GM21576 (cell line): ENCODE results near the gene LCE1D.

Source experiments
- ATAC-seq: cut with Tn5 transposase; IDR thresholded peaks from one replicate; pipeline ENCODE4 v1.9.1; 2021; ENCODE audit warnings: mild to moderate bottlenecking, moderate library complexity; ENCODE audit not compliant: unreplicated experiment

Gene LCE1D

GRCh38 chr1:152796421-152796820, at the start of gene LCE1D:
TSS of gene LCE1D (plus strand) at chr1:152796721. CDS start at chr1:152797795, 1,074 bp downstream.
- ATAC-seq: no peak

GRCh38 chr1:152747831-152748230, 48.7 kb upstream of the LCE1D start:
- ATAC-seq: no peak

GRCh38 chr1:152752225-152752624, 44.3 kb upstream of the LCE1D start:
- no peak for ATAC-seq

GRCh38 chr1:152753586-152753985, 42.9 kb upstream of the LCE1D start:
- no peak for ATAC-seq

GRCh38 chr1:152756872-152757271, 39.6 kb upstream of the LCE1D start:
- ATAC-seq: no peak

- no peak for ATAC-seq
Observed at GRCh38 chr1:152757747-152758146, 38.8 kb upstream of the LCE1D start, which contains the start of gene KPRP. TSS of gene KPRP (plus strand) at chr1:152758025. CDS start at chr1:152759589, 1,564 bp downstream.

- ATAC-seq: no peak
Observed at GRCh38 chr1:152758636-152759035, 37.9 kb upstream of the LCE1D start.

GRCh38 chr1:152759453-152760173, 36.9 kb upstream of the LCE1D start:
- ATAC-seq: no peak

- ATAC-seq: no peak
Observed at GRCh38 chr1:152760551-152761190, 35.9 kb upstream of the LCE1D start.

- no peak for ATAC-seq
Observed at GRCh38 chr1:152761609-152762213, 34.8 kb upstream of the LCE1D start.

- no peak for ATAC-seq
Observed at GRCh38 chr1:152768847-152769533, 27.5 kb upstream of the LCE1D start.

- no peak for ATAC-seq
Observed at GRCh38 chr1:152770411-152770810, 26.1 kb upstream of the LCE1D start.

- no peak for ATAC-seq
Observed at GRCh38 chr1:152774875-152775274, 21.6 kb upstream of the LCE1D start, which contains the start of gene LCE1F. TSS of gene LCE1F (plus strand) at chr1:152775140. CDS start at chr1:152776372, 1,232 bp downstream.

GRCh38 chr1:152776361-152776760, 20.2 kb upstream of the LCE1D start:
- ATAC-seq: no peak

- ATAC-seq: no peak
Observed at GRCh38 chr1:152777510-152778137, 18.9 kb upstream of the LCE1D start.

GRCh38 chr1:152783095-152783494, 13.4 kb upstream of the LCE1D start:
- ATAC-seq: no peak

GRCh38 chr1:152786077-152786476, 10.4 kb upstream of the LCE1D start, which contains the start of gene LCE1E:
TSS of gene LCE1E (plus strand) at chr1:152786257. CDS start at chr1:152787300, 1,043 bp downstream.
- no peak for ATAC-seq

GRCh38 chr1:152795686-152796085, 835 bp upstream of the LCE1D start:
- no peak for ATAC-seq

- ATAC-seq: no peak
Observed at GRCh38 chr1:152801333-152801732, 4.8 kb downstream of the LCE1D start.

- ATAC-seq: no peak
Observed at GRCh38 chr1:152806576-152806975, 10.1 kb downstream of the LCE1D start, which contains the start of gene LCE1C. TSS of gene LCE1C (minus strand) at chr1:152806651. CDS start at chr1:152805478, 1,173 bp downstream.

GRCh38 chr1:152811050-152811449, 14.5 kb downstream of the LCE1D start:
- no peak for ATAC-seq
